Measurements from ENCODE around the gene SUMO4. TPM values are rescaled to one million over a fixed set of nuclear protein-coding genes. Genes with fewer than 3 reads are reported as not detected.

The SUMO4 gene
- total RNA-seq (under 1 TPM in 9 of 10 donors, not detected in 1; 0.24 to 0.68 (median 0.37) TPM), polyA plus RNA-seq (under 1 TPM; 0.06 to 0.37 TPM)
- long read RNA-seq, donor 1 = 0 reads
- long read RNA-seq, donor 2 = 0 reads
- long read RNA-seq, donor 3 = 0 reads

DNA sequence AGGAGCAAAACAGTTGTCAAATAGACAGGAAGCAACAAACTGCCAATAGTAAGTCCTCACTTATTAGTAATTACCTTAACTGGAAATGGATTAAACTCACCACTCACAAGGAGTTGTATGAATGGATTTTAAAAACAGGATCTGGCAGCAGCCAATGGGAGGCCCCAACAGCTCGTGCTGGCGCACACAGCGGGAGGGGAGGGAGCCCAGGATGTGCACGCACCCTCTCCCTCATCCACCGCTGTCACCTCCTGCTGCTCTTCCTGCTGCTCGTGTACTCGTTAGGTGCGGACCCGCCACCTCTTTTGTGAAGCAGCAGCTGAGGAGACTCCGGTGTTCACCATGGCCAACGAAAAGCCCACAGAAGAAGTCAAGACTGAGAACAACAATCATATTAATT lies at the start of gene SUMO4:
TSS of gene SUMO4 (plus strand) at position 213 of the 400 bp plus-strand sequence. CDS start at position 343, 130 bp downstream.
- Histone ChIP-seq H3K27ac (no peak within 1 kb of the TSS), H3K9me3 (no peaks in the 10 kb centered on the region), H3K4me1 (peaks cover 0 to 3% (median 0%) of the 10 kb centered on the region in 9 donors), H3K27me3 (no peaks in the 10 kb centered on the region), H3K36me3 (peaks cover 0 to 87% (median 17%) of the 10 kb centered on the region in 9 donors), H3K4me3 (no peak within 1 kb of the TSS)
- ATAC-seq = no peak
- intact Hi-C loops (cut with DNase I) = loop anchor here in 2 of 10 donors (10.0 kb wide), 1 partner anchor 85 kb away; the partner anchor contains the start of gene TAB2 (in 2 of the 2)
- TF ChIP-seq, protein P1, sequence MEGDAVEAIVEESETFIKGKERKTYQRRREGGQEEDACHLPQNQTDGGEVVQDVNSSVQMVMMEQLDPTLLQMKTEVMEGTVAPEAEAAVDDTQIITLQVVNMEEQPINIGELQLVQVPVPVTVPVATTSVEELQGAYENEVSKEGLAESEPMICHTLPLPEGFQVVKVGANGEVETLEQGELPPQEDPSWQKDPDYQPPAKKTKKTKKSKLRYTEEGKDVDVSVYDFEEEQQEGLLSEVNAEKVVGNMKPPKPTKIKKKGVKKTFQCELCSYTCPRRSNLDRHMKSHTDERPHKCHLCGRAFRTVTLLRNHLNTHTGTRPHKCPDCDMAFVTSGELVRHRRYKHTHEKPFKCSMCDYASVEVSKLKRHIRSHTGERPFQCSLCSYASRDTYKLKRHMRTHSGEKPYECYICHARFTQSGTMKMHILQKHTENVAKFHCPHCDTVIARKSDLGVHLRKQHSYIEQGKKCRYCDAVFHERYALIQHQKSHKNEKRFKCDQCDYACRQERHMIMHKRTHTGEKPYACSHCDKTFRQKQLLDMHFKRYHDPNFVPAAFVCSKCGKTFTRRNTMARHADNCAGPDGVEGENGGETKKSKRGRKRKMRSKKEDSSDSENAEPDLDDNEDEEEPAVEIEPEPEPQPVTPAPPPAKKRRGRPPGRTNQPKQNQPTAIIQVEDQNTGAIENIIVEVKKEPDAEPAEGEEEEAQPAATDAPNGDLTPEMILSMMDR (IDR thresholded peaks at IDR 0.05) = no peak
- WGBS, 2 donors = 97 to 98% methylated on average over 11 of the region's 11 CpGs
- DNase-seq = no peak

GRCh38 chr6:149354009-149354408 lies 46.1 kb upstream of the SUMO4 start:
- TF ChIP-seq, protein P1 (IDR thresholded peaks at IDR 0.05) = no peak
- no peak overlapping the region for H3K4me3 ChIP-seq
- 95 to 96% methylated on average over 2 of the region's 2 CpGs for WGBS, 2 donors
- no peaks in the 10 kb centered on the region for H3K27me3 ChIP-seq
- ATAC-seq (no peak), DNase-seq (no peak)
- intact Hi-C loops (cut with DNase I) = no loop called here
- no peak overlapping the region for H3K27ac ChIP-seq
- no peaks in the 10 kb centered on the region for H3K9me3 ChIP-seq
- peaks cover 0 to 31% (median 3%) of the 10 kb centered on the region in 9 donors for H3K4me1 ChIP-seq
- no peaks in the 10 kb centered on the region for H3K36me3 ChIP-seq

DNA sequence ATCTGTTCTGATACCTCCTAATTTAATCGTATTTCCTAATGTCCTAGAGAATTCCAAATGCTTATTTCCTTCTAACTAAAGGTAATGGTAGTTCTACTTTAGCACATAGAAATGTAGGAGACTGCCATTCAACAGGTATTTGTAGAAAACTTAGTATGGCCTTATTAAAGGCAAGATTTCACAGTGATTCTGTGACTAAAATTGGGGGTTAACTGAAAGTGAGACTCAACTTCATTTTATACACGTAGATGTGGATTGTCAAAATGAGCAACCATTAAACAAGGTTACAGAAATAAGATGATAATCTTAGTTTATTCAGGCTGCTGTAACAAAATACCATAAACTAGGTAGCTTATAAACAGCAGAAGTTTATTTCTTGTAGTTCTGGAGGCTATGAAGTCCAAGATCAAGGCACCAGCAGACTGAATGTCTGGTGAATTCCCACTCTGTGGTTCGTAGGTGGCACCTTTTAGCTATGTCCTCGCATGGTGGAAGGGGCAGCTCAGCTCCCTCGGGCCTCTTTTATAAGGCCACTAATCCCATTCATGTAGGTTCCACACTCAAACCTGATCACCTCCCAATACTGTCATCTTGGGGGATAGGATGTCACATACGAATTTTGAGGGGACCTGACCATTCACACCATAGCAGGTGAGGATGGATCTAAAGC lies 43.8 kb upstream of the SUMO4 start:
- Histone ChIP-seq H3K4me1 (peaks cover 0 to 36% (median 10%) of the 10 kb centered on the region in 9 donors), H3K27me3 (no peaks in the 10 kb centered on the region), H3K9me3 (peaks cover 0 to 1% (median 0%) of the 10 kb centered on the region in 11 donors), H3K27ac (no peak overlapping the region), H3K4me3 (no peak overlapping the region), H3K36me3 (no peaks in the 10 kb centered on the region)
- ATAC-seq = no peak
- intact Hi-C loops (cut with DNase I) = no loop called here
- 86 to 90% methylated on average over 6 of the region's 6 CpGs for WGBS, 2 donors
- TF ChIP-seq, protein P1 (IDR thresholded peaks at IDR 0.05) = no peak
- DNase-seq = no peak

GRCh38 chr6:149357726-149358538 lies 42.1 kb upstream of the SUMO4 start:
- TF ChIP-seq, protein P1 (IDR thresholded peaks at IDR 0.05) = no peak
- intact Hi-C loops (cut with DNase I) = no loop called here
- Histone ChIP-seq H3K9me3 (peaks cover 0 to 6% (median 0%) of the 10 kb centered on the region in 11 donors), H3K4me1 (peaks cover 0 to 22% (median 6%) of the 10 kb centered on the region in 9 donors), H3K27me3 (no peaks in the 10 kb centered on the region), H3K27ac (no peak overlapping the region), H3K4me3 (no peak overlapping the region), H3K36me3 (no peaks in the 10 kb centered on the region)
- no peak for ATAC-seq
- DNase-seq = no peak
- 94 to 96% methylated on average over 17 of the region's 17 CpGs for WGBS, 2 donors
